HEK293T (cell line): ENCODE results near the gene CLOCK.

ENCODE experiments used
- CTCF ChIA-PET: fragments of 350-600 bp; formaldehyde crosslinking; extraction: SDS; loops from one replicate; lab custom pipeline; 2021; ENCODE audit warnings: antibody characterized with exemption, inconsistent platforms; lab: Yijun Ruan, JAX
- POLR2A ChIA-PET: fragments of 350-600 bp; formaldehyde crosslinking; extraction: SDS; loops from one replicate; lab custom pipeline; 2020; ENCODE audit warnings: antibody characterized with exemption, inconsistent platforms; lab: Yijun Ruan, JAX
- DNase-seq: peaks from one replicate; pipeline ENCODE4 v3.0.0; 2012; ENCODE audit warnings: mixed read lengths; ENCODE audit errors: extremely low spot score
- ARNT ChIP-seq: fragments of 450-650 bp; IDR thresholded peaks from 2 replicates; pipeline ENCODE4 v1.6.1; 2017; ENCODE audit warnings: mild to moderate bottlenecking
- BHLHE40 ChIP-seq: fragments of 450-650 bp; IDR thresholded peaks from 2 replicates; pipeline ENCODE4 v1.6.1; 2016; ENCODE audit warnings: mild to moderate bottlenecking, moderate library complexity, borderline replicate concordance
- CTBP1 ChIP-seq: fragments of 450-650 bp; IDR thresholded peaks from 2 replicates; pipeline ENCODE4 v1.6.1; 2016; ENCODE audit warnings: borderline replicate concordance
- ELF4 ChIP-seq: fragments of 450-650 bp; IDR thresholded peaks from 2 replicates; pipeline ENCODE4 v1.6.1; 2017; ENCODE audit warnings: antibody characterized with exemption
- FOXA1 ChIP-seq: fragments of 450-650 bp; IDR thresholded peaks from 2 replicates; pipeline ENCODE4 v1.6.1; 2016; ENCODE audit warnings: mild to moderate bottlenecking
- FOXK2 ChIP-seq: fragments of 450-650 bp; IDR thresholded peaks from 2 replicates; pipeline ENCODE4 v1.6.1; 2016; ENCODE audit warnings: mild to moderate bottlenecking
- FOXM1 ChIP-seq: fragments of 450-650 bp; IDR thresholded peaks from 2 replicates; pipeline ENCODE4 v1.6.1; 2017; ENCODE audit warnings: mild to moderate bottlenecking, borderline replicate concordance
- HDGF ChIP-seq: fragments of 450-650 bp; IDR thresholded peaks from 2 replicates; pipeline ENCODE4 v1.6.1; 2017; ENCODE audit warnings: antibody characterized with exemption, borderline replicate concordance
- L3MBTL2 ChIP-seq: fragments of 450-650 bp; conservative IDR thresholded peaks from 2 replicates; pipeline ENCODE4 v1.6.1; 2016; ENCODE audit warnings: mild to moderate bottlenecking
- LEF1 ChIP-seq: fragments of 450-650 bp; IDR thresholded peaks from 2 replicates; pipeline ENCODE4 v1.6.1; 2017; ENCODE audit warnings: mild to moderate bottlenecking, borderline replicate concordance
- NFRKB ChIP-seq: fragments of 450-650 bp; IDR thresholded peaks from 2 replicates; pipeline ENCODE4 v1.6.1; 2016; ENCODE audit warnings: mild to moderate bottlenecking, moderate library complexity
- SP1 ChIP-seq: fragments of 450-650 bp; IDR thresholded peaks from 2 replicates; pipeline ENCODE4 v1.6.1; 2017
- SUZ12 ChIP-seq: fragments of 450-650 bp; IDR thresholded peaks from 2 replicates; pipeline ENCODE4 v1.6.1; 2016; ENCODE audit warnings: mild to moderate bottlenecking
- TARDBP ChIP-seq: fragments of 450-650 bp; IDR thresholded peaks from 2 replicates; pipeline ENCODE4 v1.6.1; 2016
- ZNF384 ChIP-seq: fragments of 450-650 bp; IDR thresholded peaks from 2 replicates; pipeline ENCODE4 v1.6.1; 2016
- TF ChIP-seq, protein P1 (sequence below): fragments of 450-650 bp; IDR thresholded peaks from 2 replicates; pipeline ENCODE4 v1.6.1; 2016

Gene CLOCK

DNA sequence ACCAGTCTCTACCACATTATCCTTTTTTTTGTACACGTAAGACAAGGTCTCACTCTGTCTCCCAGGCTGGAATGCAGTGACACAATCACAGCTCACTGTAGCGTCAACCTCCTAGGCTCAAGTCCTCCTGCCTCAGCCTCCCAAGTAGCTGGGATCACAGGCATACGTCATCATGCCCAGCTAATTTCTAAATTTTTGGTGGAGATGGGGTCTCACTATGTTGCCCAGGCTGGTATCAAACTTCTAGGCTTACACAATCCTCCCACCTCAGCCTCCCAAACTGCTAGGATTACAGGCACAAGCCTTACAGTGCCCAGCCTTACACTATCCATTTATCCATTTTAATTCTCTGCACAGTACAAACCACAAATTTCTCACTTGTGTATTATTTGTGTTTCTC, 58.0 kb downstream of the CLOCK start:
- TF ChIP-seq SUZ12 (no peak), FOXM1 (no peak), ZNF384 (no peak), HDGF (no peak), ELF4 (no peak), BHLHE40 (no peak), SP1 (no peak), L3MBTL2 (no peak), FOXA1 (no peak), LEF1 (no peak), CTBP1 (no peak), NFRKB (no peak), TARDBP (no peak)
- TF ChIP-seq, protein P1, sequence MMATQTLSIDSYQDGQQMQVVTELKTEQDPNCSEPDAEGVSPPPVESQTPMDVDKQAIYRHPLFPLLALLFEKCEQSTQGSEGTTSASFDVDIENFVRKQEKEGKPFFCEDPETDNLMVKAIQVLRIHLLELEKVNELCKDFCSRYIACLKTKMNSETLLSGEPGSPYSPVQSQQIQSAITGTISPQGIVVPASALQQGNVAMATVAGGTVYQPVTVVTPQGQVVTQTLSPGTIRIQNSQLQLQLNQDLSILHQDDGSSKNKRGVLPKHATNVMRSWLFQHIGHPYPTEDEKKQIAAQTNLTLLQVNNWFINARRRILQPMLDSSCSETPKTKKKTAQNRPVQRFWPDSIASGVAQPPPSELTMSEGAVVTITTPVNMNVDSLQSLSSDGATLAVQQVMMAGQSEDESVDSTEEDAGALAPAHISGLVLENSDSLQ = no peak

DNA sequence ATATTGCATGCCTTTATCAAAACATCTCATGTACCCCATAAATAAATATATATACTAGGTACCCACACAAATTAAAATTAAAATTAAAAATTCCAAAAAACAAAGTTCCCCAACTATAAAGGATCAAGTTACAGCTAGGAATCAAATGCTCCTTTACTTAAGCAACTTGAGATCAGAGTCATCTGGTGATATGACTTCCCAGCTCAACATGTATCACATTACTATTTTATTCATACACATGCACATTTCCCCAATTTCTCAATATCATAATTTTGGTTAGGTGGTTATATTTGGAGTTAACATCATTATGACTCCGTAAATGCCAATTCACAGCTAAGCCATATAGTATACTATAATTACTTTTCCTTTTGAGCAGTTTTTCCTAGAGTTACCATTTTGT, 60.9 kb downstream of the CLOCK start:
- DNase-seq = no peak
- ChIA-PET POLR2A (no interaction called here), CTCF (no interaction called here)
- TF ChIP-seq SUZ12 (no peak), FOXM1 (no peak)

More for the DNA sequence above, 58.0 kb downstream of the CLOCK start:
- POLR2A ChIA-PET = no interaction called here
- CTCF ChIA-PET = no interaction called here
- DNase-seq = no peak

DNA sequence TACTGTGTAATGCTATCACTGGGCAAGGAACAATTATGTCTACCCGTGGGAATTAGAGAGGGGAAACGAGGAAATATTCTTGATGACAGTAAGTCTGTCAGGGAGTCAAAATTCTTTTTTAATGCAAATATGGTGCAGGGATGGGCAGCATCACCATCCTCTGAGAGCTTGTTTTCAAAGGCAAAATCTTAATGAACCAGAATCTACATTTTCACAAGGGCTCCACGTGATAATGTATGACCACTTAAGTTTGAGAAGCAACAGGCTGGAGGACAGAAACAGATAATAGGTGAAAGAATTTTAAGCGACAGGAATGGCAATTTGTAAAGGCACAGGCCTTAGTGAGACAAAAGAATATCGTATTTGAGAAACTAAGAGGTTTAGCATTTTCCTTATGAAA, 63.4 kb downstream of the CLOCK start:
- no peak for DNase-seq
- CTCF ChIA-PET = no interaction called here
- POLR2A ChIA-PET = no interaction called here
- TF ChIP-seq LEF1 (no peak), FOXA1 (no peak), NFRKB (no peak), FOXM1 (no peak), CTBP1 (no peak), ZNF384 (no peak), ELF4 (no peak), HDGF (no peak), SP1 (no peak), TARDBP (no peak), L3MBTL2 (no peak), BHLHE40 (no peak), SUZ12 (no peak), FOXK2 (no peak), ARNT (no peak)
- TF ChIP-seq, protein P1 = no peak

- TF ChIP-seq SUZ12 = no peak
- TF ChIP-seq L3MBTL2 = no peak
- DNase-seq = no peak
- ChIA-PET CTCF (no interaction called here), POLR2A (no interaction called here)
These were observed 71.1 kb downstream of the CLOCK start for GRCh38 chr4:55475394-55476243.

- no peak for DNase-seq
- no peak for TF ChIP-seq HDGF
- TF ChIP-seq CTBP1 = no peak
- TF ChIP-seq ZNF384 = no peak
- ChIA-PET CTCF (no interaction called here), POLR2A (no interaction called here)
These were observed 76.7 kb downstream of the CLOCK start for GRCh38 chr4:55469979-55470378.

DNA sequence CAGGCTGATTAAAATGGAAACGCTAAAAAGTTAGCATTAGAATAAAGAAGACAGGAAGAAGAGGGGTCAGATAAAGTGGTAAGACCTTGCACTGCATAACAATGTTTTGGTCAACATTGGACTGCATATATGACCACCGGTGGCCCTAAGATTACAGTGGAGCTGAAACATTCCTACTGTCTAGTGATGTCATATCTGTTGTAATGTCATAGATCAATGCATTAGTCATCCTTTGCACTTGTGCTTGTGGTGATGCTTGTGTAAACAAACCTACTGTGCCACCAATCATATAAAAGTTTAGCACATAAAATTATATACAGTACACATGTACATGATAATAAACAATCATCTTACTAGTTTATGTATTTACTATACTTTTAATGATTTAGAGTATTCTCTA, 78.0 kb downstream of the CLOCK start:
- TF ChIP-seq FOXK2 (no peak), SUZ12 (no peak), TARDBP (no peak), ZNF384 (no peak), CTBP1 (no peak), ELF4 (no peak), FOXA1 (no peak), L3MBTL2 (no peak), NFRKB (no peak), ARNT (no peak), LEF1 (no peak), SP1 (no peak), HDGF (no peak), FOXM1 (no peak), BHLHE40 (no peak)
- TF ChIP-seq, protein P1 = no peak
- CTCF ChIA-PET = no interaction called here
- POLR2A ChIA-PET = no interaction called here
- DNase-seq = no peak

- ChIA-PET POLR2A (no interaction called here), CTCF (no interaction called here)
- TF ChIP-seq BHLHE40 (no peak), SP1 (no peak), TARDBP (no peak), HDGF (no peak)
- no peak for DNase-seq
These were observed 80.7 kb downstream of the CLOCK start for GRCh38 chr4:55466001-55466400.
